ENCODE results near the gene IDH3G.

Gene IDH3G

GRCh38 chrX:153776120-153776599 lies 18.0 kb downstream of the IDH3G start:
- Histone ChIP-seq H3K79me2 (ENCODE audit: insufficient read depth, low read depth) (no peaks in the 10 kb centered on the region), H3K4me2 (no peak overlapping the region), H3K36me3 (ENCODE audit: insufficient read depth) (no peaks in the 10 kb centered on the region), H4K20me1 (ENCODE audit: insufficient read depth) (no peaks in the 10 kb centered on the region), H3K27ac (no peak overlapping the region), H2AFZ (ENCODE audit: low read depth) (no peak overlapping the region), H3K4me3 (IDR thresholded peaks at IDR 0.05; ENCODE audit: insufficient read depth, low read depth, low read length) (no peak overlapping the region), H3K4me1 (ENCODE audit: low read depth, poor library complexity, severe bottlenecking) (no peaks in the 10 kb centered on the region), H3K27me3 (ENCODE audit: insufficient read depth, low read depth) (peaks cover 6% of the 10 kb centered on the region; the same call in 1 of the 2 replicates), H3K9ac (no peak overlapping the region)
- TF ChIP-seq CTCF (conservative IDR thresholded peaks at IDR 0.05; ENCODE audit: low read depth, low read length), result no peak

GRCh38 chrX:153775293-153776119 lies 18.7 kb downstream of the IDH3G start:
- Histone ChIP-seq H3K4me3 (IDR thresholded peaks at IDR 0.05; ENCODE audit: insufficient read depth, low read depth, low read length) (no peak overlapping the region), H3K27me3 (ENCODE audit: insufficient read depth, low read depth) (peaks cover 5% of the 10 kb centered on the region; the same call in 1 of the 2 replicates), H3K4me2 (no peak overlapping the region), H3K4me1 (ENCODE audit: low read depth, poor library complexity, severe bottlenecking) (no peaks in the 10 kb centered on the region), H3K9ac (no peak overlapping the region), H3K79me2 (ENCODE audit: insufficient read depth, low read depth) (no peaks in the 10 kb centered on the region), H3K36me3 (ENCODE audit: insufficient read depth) (no peaks in the 10 kb centered on the region), H4K20me1 (ENCODE audit: insufficient read depth) (no peaks in the 10 kb centered on the region), H3K27ac (no peak overlapping the region), H2AFZ (ENCODE audit: low read depth) (no peak overlapping the region)
- TF ChIP-seq CTCF (conservative IDR thresholded peaks at IDR 0.05; ENCODE audit: low read depth, low read length), result no peak

GRCh38 chrX:153774576-153775292 lies 19.4 kb downstream of the IDH3G start:
- Histone ChIP-seq H3K4me1 (ENCODE audit: low read depth, poor library complexity, severe bottlenecking) (no peaks in the 10 kb centered on the region), H3K27ac (no peak overlapping the region), H3K4me3 (IDR thresholded peaks at IDR 0.05; ENCODE audit: insufficient read depth, low read depth, low read length) (no peak overlapping the region), H3K4me2 (no peak overlapping the region), H4K20me1 (ENCODE audit: insufficient read depth) (no peaks in the 10 kb centered on the region), H3K27me3 (ENCODE audit: insufficient read depth, low read depth) (no peaks in the 10 kb centered on the region; the same call in 1 of the 2 replicates), H3K9ac (no peak overlapping the region), H3K36me3 (ENCODE audit: insufficient read depth) (no peaks in the 10 kb centered on the region), H3K79me2 (ENCODE audit: insufficient read depth, low read depth) (no peaks in the 10 kb centered on the region), H2AFZ (ENCODE audit: low read depth) (no peak overlapping the region)
- TF ChIP-seq CTCF (conservative IDR thresholded peaks at IDR 0.05; ENCODE audit: low read depth, low read length), result no peak

GRCh38 chrX:153773741-153774575 lies 20.2 kb downstream of the IDH3G start:
- Histone ChIP-seq H4K20me1 (ENCODE audit: insufficient read depth) (no peaks in the 10 kb centered on the region), H3K9ac (no peak overlapping the region)
- no peak for TF ChIP-seq CTCF (conservative IDR thresholded peaks at IDR 0.05; ENCODE audit: low read depth, low read length)

More at GRCh38 chrX:153773741-153774575, 20.2 kb downstream of the IDH3G start:
- H3K36me3 ChIP-seq (ENCODE audit: insufficient read depth), result no peaks in the 10 kb centered on the region
- H3K4me1 ChIP-seq (ENCODE audit: low read depth, poor library complexity, severe bottlenecking), result no peaks in the 10 kb centered on the region
- H3K79me2 ChIP-seq (ENCODE audit: insufficient read depth, low read depth), result no peaks in the 10 kb centered on the region
- no peak overlapping the region for H3K27ac ChIP-seq
- H3K27me3 ChIP-seq (ENCODE audit: insufficient read depth, low read depth), result no peaks in the 10 kb centered on the region; the same call in 1 of the 2 replicates
- H3K4me3 ChIP-seq (IDR thresholded peaks at IDR 0.05; ENCODE audit: insufficient read depth, low read depth, low read length), result no peak overlapping the region
- no peak overlapping the region for H3K4me2 ChIP-seq
- H2AFZ ChIP-seq (ENCODE audit: low read depth), result no peak overlapping the region

All from KMS-11 (cell line).